ENCODE measurements around the gene ADAM17.

DNA sequence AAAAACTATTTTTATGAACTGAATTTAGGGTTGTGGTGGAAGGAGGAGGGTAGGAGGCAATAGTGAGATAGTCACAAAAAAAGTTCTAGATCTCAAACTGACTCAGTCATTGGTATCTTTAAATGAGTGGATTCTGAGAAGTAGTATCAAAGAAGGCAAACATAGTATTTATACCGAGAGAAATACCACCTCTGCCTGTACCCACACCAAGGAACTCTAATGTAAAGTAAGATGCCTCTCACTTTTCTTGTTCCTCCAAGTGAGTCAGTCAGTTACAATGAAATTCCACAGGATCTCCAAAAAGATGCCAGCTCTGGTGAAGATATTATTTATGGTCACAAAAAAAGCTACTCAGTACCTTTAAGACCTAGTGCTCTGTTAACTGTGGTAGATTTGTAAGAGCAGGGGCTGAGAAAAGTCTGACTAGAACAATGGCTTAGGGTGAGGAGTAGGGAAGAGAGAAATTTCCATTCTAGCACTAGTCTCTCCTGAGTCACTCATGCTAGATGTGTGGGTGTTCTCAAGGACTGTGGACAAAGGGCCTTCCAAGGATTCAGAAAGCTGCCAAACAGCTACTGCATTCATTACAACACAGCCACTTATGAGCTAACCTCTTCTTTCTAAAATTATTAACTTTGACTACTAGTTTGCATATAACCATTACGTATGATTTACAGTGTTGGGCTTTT is 38.9 kb upstream of the ADAM17 start:
- TF ChIP-seq, protein P1, sequence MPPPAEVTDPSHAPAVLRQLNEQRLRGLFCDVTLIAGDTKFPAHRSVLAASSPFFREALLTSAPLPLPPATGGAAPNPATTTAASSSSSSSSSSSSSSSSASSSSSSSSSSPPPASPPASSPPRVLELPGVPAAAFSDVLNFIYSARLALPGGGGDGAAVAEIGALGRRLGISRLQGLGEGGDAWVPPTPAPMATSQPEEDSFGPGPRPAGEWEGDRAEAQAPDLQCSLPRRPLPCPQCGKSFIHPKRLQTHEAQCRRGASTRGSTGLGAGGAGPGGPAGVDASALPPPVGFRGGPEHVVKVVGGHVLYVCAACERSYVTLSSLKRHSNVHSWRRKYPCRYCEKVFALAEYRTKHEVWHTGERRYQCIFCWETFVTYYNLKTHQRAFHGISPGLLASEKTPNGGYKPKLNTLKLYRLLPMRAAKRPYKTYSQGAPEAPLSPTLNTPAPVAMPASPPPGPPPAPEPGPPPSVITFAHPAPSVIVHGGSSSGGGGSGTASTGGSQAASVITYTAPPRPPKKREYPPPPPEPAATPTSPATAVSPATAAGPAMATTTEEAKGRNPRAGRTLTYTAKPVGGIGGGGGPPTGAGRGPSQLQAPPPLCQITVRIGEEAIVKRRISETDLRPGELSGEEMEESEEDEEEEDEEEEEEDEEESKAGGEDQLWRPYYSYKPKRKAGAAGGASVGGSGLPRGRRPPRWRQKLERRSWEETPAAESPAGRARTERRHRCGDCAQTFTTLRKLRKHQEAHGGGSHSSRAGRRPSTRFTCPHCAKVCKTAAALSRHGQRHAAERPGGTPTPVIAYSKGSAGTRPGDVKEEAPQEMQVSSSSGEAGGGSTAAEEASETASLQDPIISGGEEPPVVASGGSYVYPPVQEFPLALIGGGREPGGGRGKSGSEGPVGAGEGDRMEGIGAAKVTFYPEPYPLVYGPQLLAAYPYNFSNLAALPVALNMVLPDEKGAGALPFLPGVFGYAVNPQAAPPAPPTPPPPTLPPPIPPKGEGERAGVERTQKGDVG (CRISPR knock-in tag; IDR thresholded peaks at IDR 0.05; ENCODE audit: borderline replicate concordance): no peak
- TF ChIP-seq, protein P2, sequence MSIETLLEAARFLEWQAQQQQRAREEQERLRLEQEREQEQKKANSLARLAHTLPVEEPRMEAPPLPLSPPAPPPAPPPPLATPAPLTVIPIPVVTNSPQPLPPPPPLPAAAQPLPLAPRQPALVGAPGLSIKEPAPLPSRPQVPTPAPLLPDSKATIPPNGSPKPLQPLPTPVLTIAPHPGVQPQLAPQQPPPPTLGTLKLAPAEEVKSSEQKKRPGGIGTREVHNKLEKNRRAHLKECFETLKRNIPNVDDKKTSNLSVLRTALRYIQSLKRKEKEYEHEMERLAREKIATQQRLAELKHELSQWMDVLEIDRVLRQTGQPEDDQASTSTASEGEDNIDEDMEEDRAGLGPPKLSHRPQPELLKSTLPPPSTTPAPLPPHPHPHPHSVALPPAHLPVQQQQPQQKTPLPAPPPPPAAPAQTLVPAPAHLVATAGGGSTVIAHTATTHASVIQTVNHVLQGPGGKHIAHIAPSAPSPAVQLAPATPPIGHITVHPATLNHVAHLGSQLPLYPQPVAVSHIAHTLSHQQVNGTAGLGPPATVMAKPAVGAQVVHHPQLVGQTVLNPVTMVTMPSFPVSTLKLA (IDR thresholded peaks at IDR 0.05): no peak
- no peak for TF ChIP-seq ZNF17 (CRISPR knock-in tag; IDR thresholded peaks at IDR 0.05)
- TF ChIP-seq RBAK (CRISPR knock-in tag; IDR thresholded peaks at IDR 0.05): no peak
- no peak for TF ChIP-seq BHLHE40 (IDR thresholded peaks at IDR 0.05; ENCODE audit: low read length)
